Non-pigmented ciliary epithelial cell (primary cell): ENCODE data around the gene ZBTB38.

Source experiments
- DNase-seq: peaks from one replicate; pipeline ENCODE4 v3.0.0-alpha.2; 2010; ENCODE audit warnings: low read depth

The ZBTB38 gene

GRCh38 chr3:141405025-141405424 is 36.7 kb downstream of the ZBTB38 start:
- no peak for DNase-seq

GRCh38 chr3:141405591-141405990 is 37.3 kb downstream of the ZBTB38 start:
- no peak for DNase-seq

GRCh38 chr3:141406265-141406664 is 38.0 kb downstream of the ZBTB38 start:
- DNase-seq, result no peak

GRCh38 chr3:141407047-141407446 is 38.7 kb downstream of the ZBTB38 start:
- DNase-seq, result peak; percentile 92

GRCh38 chr3:141407825-141408224 is 39.5 kb downstream of the ZBTB38 start:
- no peak for DNase-seq

- no peak for DNase-seq
These were observed 40.3 kb downstream of the ZBTB38 start for GRCh38 chr3:141408596-141408995.

- DNase-seq, result no peak
These were observed 41.6 kb downstream of the ZBTB38 start for GRCh38 chr3:141409940-141410241.

GRCh38 chr3:141410408-141410807 is 42.1 kb downstream of the ZBTB38 start:
- DNase-seq, result no peak

- DNase-seq, result no peak
These were observed 42.5 kb downstream of the ZBTB38 start for GRCh38 chr3:141410846-141411245.

- no peak for DNase-seq
These were observed 43.0 kb downstream of the ZBTB38 start for GRCh38 chr3:141411251-141411771.

- DNase-seq, result peak; percentile 68
These were observed 44.0 kb downstream of the ZBTB38 start for GRCh38 chr3:141412087-141412935.

- no peak for DNase-seq
These were observed 44.6 kb downstream of the ZBTB38 start for GRCh38 chr3:141412936-141413354.

- no peak for DNase-seq
These were observed 45.1 kb downstream of the ZBTB38 start for GRCh38 chr3:141413391-141413790.

GRCh38 chr3:141413801-141414689 is 45.7 kb downstream of the ZBTB38 start:
- DNase-seq, result no peak

- no peak for DNase-seq
These were observed 46.6 kb downstream of the ZBTB38 start for GRCh38 chr3:141414800-141415462.

- DNase-seq, result no peak
These were observed 47.6 kb downstream of the ZBTB38 start for GRCh38 chr3:141415953-141416352.
